ENCODE data around the gene FBXL17.

DNA sequence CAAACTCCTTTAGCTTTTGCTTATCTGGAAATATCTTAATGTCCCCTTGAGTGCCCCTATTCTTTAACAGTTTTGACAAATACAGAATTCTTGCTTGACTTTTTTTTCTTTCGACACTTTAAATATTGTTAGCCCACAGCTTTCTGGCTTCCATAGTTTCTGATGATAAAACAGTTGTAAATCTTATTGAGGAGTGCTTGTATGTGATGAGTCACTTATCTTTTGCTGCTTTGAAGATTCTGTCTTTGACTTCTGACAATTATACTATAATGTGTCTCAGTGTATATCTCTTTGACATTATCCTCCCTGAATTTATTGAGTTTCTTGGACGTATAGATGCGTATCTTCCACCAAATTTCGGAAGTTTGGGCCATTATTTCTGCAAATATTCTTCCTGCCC, 21.6 kb downstream of the FBXL17 start:
- TF ChIP-seq, protein P1, sequence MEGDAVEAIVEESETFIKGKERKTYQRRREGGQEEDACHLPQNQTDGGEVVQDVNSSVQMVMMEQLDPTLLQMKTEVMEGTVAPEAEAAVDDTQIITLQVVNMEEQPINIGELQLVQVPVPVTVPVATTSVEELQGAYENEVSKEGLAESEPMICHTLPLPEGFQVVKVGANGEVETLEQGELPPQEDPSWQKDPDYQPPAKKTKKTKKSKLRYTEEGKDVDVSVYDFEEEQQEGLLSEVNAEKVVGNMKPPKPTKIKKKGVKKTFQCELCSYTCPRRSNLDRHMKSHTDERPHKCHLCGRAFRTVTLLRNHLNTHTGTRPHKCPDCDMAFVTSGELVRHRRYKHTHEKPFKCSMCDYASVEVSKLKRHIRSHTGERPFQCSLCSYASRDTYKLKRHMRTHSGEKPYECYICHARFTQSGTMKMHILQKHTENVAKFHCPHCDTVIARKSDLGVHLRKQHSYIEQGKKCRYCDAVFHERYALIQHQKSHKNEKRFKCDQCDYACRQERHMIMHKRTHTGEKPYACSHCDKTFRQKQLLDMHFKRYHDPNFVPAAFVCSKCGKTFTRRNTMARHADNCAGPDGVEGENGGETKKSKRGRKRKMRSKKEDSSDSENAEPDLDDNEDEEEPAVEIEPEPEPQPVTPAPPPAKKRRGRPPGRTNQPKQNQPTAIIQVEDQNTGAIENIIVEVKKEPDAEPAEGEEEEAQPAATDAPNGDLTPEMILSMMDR (conservative IDR thresholded peaks at IDR 0.05; ENCODE audit: low read depth, low read length) = no peak
- TF ChIP-seq EZH2phosphoT487 (IDR thresholded peaks at IDR 0.05; ENCODE audit: borderline replicate concordance, low read length) = no peak
- TF ChIP-seq EZH2 (IDR thresholded peaks at IDR 0.05; ENCODE audit: low read length, unreplicated experiment) = no peak
